NCI-H1092 treated with DMSO at 0.1 percent for 48 hours (cell line): ENCODE results near the gene GRID1.

Experiments
- DNase-seq: peaks from one replicate; lab custom pipeline; 2025; lab: John Stamatoyannopoulos, UW

The GRID1 gene

GRCh38 chr10:86139066-86139657 lies 227.4 kb downstream of the GRID1 start:
- DNase-seq = no peak

- no peak for DNase-seq
Observed at GRCh38 chr10:86138551-86139065, 228.0 kb downstream of the GRID1 start.

- DNase-seq = no peak
Observed at GRCh38 chr10:86137561-86137960, 229.0 kb downstream of the GRID1 start.

- DNase-seq = no peak
Observed at GRCh38 chr10:86136934-86137333, 229.7 kb downstream of the GRID1 start.

- DNase-seq = no peak
Observed at GRCh38 chr10:86135191-86135590, 231.4 kb downstream of the GRID1 start.

- DNase-seq = no peak
Observed at GRCh38 chr10:86130737-86131475, 235.7 kb downstream of the GRID1 start.

- DNase-seq = no peak
Observed at GRCh38 chr10:86130041-86130440, 236.6 kb downstream of the GRID1 start.

GRCh38 chr10:86128360-86128759 lies 238.2 kb downstream of the GRID1 start:
- no peak for DNase-seq

GRCh38 chr10:86127274-86127819 lies 239.2 kb downstream of the GRID1 start:
- no peak for DNase-seq

- DNase-seq = no peak
Observed at GRCh38 chr10:86124734-86125133, 241.9 kb downstream of the GRID1 start.

- no peak for DNase-seq
Observed at GRCh38 chr10:86123715-86124114, 242.9 kb downstream of the GRID1 start.

GRCh38 chr10:86123304-86123703 lies 243.3 kb downstream of the GRID1 start:
- no peak for DNase-seq

GRCh38 chr10:86122646-86123045 lies 243.9 kb downstream of the GRID1 start:
- no peak for DNase-seq

GRCh38 chr10:86121200-86121599 lies 245.4 kb downstream of the GRID1 start:
- DNase-seq = no peak

- no peak for DNase-seq
Observed at GRCh38 chr10:86117051-86117450, 249.5 kb downstream of the GRID1 start.

- no peak for DNase-seq
Observed at GRCh38 chr10:86113983-86114382, 252.6 kb downstream of the GRID1 start.

- no peak for DNase-seq
Observed at GRCh38 chr10:86113501-86113900, 253.1 kb downstream of the GRID1 start.

GRCh38 chr10:86113044-86113443 lies 253.6 kb downstream of the GRID1 start:
- DNase-seq = no peak

GRCh38 chr10:86111902-86112545 lies 254.6 kb downstream of the GRID1 start:
- no peak for DNase-seq

GRCh38 chr10:86110156-86110786 lies 256.3 kb downstream of the GRID1 start:
- DNase-seq = no peak

GRCh38 chr10:86109421-86109820 lies 257.2 kb downstream of the GRID1 start:
- DNase-seq = no peak

GRCh38 chr10:86108696-86109095 lies 257.9 kb downstream of the GRID1 start:
- no peak for DNase-seq
